Limb (tissue), 2 donors: ENCODE results near the gene MORN1.

Experiments used
- DNase-seq, 2 donors: peaks; one replicate each; pipeline ENCODE4 v3.0.0-alpha.2; 2016; ENCODE audit errors: extremely low spot score in 2 of 2

MORN1 gene

DNA sequence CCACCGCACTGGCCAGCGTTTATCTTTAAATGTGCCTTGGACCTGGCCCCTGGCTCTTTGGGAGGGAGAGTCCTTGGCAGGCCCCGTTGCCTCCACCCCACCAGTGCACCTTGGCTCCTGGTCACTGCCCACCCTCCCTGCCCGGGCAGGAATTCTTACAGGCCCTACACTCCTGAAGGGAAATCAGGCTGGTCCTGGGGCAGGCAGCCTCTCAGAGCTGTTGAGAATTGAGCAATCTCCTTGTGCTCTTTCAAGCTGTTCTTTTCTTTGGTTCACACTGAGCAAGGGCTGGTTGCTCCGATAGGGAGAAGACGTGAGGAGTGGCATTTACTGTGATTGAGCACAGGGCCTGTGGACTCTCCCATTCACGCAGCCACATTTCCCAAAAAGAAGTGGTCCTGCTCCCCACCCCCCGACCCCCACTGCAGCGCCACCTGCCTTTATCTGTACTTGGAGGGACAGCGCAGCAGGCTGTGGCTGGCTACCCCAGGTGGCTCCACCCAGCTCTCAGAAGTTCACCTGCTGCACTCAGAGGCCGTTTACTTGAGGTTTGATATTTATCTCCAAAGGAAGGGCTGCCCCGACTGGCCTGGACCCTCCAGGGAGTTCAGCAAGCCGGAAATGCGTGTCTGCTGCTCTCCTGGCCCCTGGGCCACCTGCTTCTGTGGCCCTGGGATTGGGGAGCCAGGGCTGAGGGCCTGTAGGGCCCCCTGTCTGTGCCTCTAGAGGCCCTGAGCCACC lies 115.4 kb downstream of the MORN1 start:
- no peak for DNase-seq

DNA sequence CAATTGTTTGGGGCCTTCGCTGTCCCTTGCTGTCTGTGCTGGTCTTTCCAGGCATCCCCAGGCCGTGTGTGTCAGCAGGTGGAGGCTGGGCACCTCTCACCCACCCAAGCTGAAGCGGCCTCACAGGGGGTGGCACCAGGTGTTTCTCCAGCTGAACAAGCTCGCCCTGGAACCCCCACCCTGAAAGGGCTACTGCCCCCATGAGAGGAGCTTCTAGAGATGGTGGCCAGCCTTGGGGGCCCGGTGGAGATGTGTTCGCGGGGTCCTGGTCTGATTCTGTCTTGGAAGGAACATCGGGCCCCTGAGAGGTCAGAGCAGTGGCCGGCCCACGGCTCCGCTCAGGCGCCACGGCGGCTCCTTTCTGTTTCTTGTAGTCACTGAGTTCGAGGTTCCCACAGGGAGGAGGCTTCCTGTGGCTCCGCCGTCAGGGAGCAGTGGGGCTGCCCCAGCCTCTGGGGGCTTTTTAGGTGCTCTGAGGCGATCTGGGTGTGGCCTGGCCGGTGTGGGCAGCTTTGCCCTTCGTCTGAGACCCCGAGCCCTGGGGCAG lies 116.4 kb downstream of the MORN1 start:
- no peak for DNase-seq

DNA sequence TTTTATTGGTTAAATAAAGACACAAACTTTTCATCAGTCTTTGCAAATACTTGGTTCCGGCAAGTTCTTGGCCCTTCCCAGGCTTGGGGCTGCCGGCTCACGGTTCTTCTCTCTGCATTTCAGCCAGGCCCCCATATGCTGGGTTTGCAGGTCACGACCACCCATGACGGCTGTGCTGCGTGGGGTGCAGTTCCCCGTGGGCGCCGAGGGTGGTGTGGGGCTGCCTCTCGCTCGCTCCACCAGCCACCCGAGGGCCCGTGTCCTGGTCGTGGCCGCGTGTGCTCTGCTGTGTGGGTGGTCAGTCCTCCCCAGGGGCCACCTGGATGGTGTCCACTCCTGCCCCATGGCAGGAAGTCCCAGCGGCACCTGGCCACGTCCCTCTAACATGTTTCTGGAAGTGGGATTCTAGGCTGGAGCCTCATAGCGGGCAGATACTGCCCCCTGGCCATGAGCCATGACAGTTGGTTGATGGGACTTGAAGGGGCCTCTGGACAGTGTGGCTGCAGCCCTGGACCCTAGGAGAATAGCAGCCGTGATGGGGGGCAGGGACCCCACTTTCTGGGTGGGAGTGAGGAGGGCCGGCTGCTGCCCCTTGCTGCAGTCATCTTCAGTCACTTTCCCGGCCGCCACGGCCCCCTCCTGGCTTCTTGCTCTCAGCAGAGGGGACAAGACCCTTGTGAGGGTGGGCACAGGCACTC lies 117.0 kb downstream of the MORN1 start:
- DNase-seq = no peak

DNA sequence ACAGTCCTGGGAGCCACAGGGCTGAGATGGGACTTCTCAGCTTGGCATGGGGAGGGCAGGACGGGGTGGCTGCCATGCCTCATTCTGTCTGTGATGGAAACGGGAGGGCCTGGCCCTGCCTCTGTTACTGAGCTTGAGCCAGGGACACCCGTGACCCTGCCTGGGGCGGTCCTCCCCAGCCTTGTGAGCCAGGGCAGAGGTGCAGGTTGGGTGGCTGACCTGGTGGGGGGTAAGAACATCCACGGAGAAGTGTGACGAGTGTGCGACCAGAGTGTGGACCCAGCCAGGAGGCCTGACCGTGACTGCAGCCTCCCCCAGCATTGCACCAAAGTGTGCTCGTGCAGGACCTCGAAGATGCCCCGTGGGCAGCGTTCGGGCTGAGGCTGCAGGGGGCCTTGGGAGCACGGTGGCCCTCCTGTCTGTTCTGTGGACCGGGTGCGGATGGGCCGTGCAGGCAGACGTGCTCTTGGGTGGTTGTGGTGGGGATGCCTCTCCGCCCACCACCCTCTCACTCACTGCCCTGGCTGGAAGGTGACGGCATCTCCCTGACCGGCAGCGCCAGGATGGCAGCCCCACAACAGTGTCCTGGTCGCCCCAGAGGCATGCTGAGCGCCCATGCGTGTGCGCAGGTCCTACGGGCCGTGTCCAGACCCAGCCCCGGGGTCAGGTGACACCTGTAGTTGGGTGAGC lies 117.8 kb downstream of the MORN1 start:
- DNase-seq = no peak

DNA sequence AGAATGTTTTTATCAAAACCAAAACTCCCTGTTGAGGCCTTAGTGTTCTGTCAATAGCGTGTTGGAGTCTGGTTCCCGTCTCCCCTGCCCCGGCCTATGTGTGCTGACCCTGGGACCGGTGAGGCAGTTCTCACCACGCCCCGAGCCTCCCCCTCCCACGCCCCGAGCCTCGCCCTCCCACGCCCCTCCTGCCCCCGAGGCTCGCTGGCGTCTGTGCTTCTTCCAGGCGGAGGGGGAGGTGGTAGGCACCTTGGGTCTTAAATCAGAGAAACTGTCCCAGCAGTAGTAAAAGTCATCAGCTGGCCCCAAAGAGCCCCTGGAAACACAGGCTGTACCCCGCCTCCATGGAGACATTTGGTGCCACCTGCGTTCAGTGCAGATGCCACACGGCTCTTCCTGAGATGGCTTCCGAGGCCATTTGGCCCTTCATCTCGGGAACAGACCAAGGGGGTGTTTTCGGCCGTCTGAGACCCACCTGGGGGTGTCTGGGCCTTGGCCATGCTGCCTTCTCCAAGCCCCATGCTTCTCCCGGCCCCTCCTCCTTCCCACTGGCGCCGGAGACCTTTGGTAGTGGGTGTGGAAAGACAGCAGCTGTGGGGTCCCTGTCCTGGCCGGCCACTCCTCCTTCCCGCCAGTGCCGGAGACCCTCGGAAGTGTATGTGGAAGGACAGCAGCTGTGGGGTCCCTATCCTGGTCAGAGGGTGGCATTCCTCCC lies 118.5 kb downstream of the MORN1 start:
- no peak for DNase-seq

DNA sequence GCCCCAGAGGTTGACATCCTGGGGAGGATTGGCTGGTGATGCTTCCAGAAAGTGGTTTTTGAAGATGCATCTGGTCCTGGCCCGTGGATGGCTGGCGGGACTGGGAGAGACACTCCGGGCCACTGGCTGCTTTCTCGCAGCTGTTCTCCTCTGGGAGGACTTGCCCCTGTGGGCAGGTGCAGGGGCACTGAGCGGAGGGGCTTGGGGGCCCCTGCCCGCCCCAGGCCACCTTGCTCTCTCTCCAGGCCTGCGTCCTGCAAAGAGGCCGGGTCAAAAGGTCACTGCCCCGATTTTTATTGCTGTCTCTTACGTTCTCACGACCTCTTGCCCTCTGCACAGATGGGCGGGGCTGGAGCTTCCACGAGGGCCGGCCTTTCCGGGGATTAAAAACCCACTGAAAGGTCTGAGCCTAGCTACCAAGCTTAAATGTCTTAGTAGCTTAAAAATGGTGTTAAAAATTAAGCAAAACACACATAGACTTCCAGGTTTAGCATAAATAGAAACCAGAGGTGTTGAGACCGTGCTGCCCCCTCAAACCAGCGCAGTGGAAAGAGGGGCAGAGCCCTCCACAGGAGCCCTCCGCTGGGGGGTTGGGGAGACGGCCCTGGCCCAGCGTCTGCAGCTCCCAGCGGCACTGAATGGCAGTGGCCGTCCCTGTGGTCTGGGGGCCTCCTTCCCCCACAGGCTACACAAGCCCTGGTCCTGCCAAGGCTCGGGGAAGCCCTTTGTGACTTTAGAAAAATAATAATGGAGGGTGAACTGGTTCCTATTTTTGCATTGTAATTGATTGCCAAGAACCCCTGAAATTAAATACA lies 119.3 kb downstream of the MORN1 start:
- DNase-seq = no peak
